H1 (cell line): ENCODE measurements around the gene CEBPG. TPM values are rescaled to one million over a fixed set of nuclear protein-coding genes. Genes with fewer than 3 reads are reported as not detected.

ENCODE experiments used
- CTCF ChIA-PET: fragments of 300-600 bp; sonication (Branson Sonifier 250); formaldehyde crosslinking; loops from one replicate; lab custom pipeline; 2021; ENCODE audit not compliant: partially characterized antibody; lab: Charles Lee
- POLR2A ChIA-PET: fragments of 300-600 bp; sonication (Branson Sonifier 250); formaldehyde crosslinking; loops from one replicate; lab custom pipeline; 2021; ENCODE audit warnings: inconsistent platforms; ENCODE audit not compliant: partially characterized antibody; lab: Charles Lee
- DNase-seq, 2 experiments: peaks; one replicate each; pipeline versions ENCODE4 v3.0.0 to v3.0.0-alpha.2; 2010 to 2022; ENCODE audit warnings: low spot score in 2 of 2, low read depth in 1 of 2, mixed read lengths in 1 of 2
- FAIRE-seq: peaks from 2 replicates; lab custom pipeline; 2011; peaks lifted over from hg19 to GRCh38; lab: Jason Lieb, UNC
- H2AFZ ChIP-seq: 2 replicates; pipeline ENCODE4 v1.8.1; 2012; ENCODE audit warnings: low read length, inconsistent platforms
- H2AK5ac ChIP-seq: 2 replicates; pipeline ENCODE4 v1.6.1; 2013; ENCODE audit warnings: low read depth, low read length
- H2BK120ac ChIP-seq: replicated peaks from 2 replicates; pipeline ENCODE3; 2013; ENCODE audit warnings: low read depth, low read length, inconsistent platforms
- H2BK12ac ChIP-seq: 2 replicates; pipeline ENCODE4 v1.6.1; 2013; ENCODE audit warnings: low read depth, low read length
- H2BK15ac ChIP-seq: 2 replicates; pipeline ENCODE4 v1.6.1; 2013; ENCODE audit warnings: low read length
- H2BK20ac ChIP-seq: 2 replicates; pipeline ENCODE4 v1.6.1; 2013; ENCODE audit warnings: low read length
- H2BK5ac ChIP-seq: 2 replicates; pipeline ENCODE4 v1.6.1; 2013; ENCODE audit warnings: low read depth, low read length
- H3K14ac ChIP-seq: 2 replicates; pipeline ENCODE4 v1.6.1; 2013; ENCODE audit warnings: inconsistent platforms; ENCODE audit not compliant: insufficient read length
- H3K18ac ChIP-seq: 2 replicates; pipeline ENCODE4 v1.6.1; 2013; ENCODE audit warnings: low read length; ENCODE audit errors: extremely low read depth
- H3K23ac ChIP-seq: 2 replicates; pipeline ENCODE4 v1.6.1; 2013; ENCODE audit warnings: inconsistent platforms; ENCODE audit not compliant: insufficient read length
- H3K23me2 ChIP-seq: 2 replicates; pipeline ENCODE4 v1.6.1; 2013; ENCODE audit warnings: low read depth, low read length
- H3K27ac ChIP-seq: 2 replicates; pipeline ENCODE4 v1.6.1; 2011; ENCODE audit warnings: low read depth, low read length, inconsistent platforms
- H3K27me3 ChIP-seq, 4 experiments: replicated peaks in 1 of 4; 1 replicate in 1 of 4; 2 replicates in 3 of 4; pipeline versions ENCODE4 v1.6.1 to v1.8.1; 2011 to 2013; ENCODE audit warnings: low read length in 3 of 4, mild to moderate bottlenecking in 3 of 4, inconsistent platforms in 2 of 4, mixed read lengths in 2 of 4, moderate library complexity in 1 of 4; ENCODE audit not compliant: control insufficient read depth in 3 of 4, insufficient read depth in 3 of 4; ENCODE audit errors: extremely low read depth in 1 of 4
- H3K36me3 ChIP-seq, 4 experiments: 2 replicates each; pipeline versions ENCODE4 v1.6.1 to v1.8.1; 2011 to 2013; ENCODE audit warnings: mild to moderate bottlenecking in 4 of 4, low read length in 3 of 4, moderate library complexity in 2 of 4, control low read depth in 1 of 4, inconsistent platforms in 1 of 4; ENCODE audit not compliant: insufficient read depth in 4 of 4, control insufficient read depth in 2 of 4
- H3K4ac ChIP-seq: replicated peaks from 2 replicates; pipeline ENCODE3; 2013; ENCODE audit warnings: low read length, low read depth, mixed read lengths, inconsistent platforms; ENCODE audit not compliant: insufficient read length
- H3K4me1 ChIP-seq, 4 experiments: replicated peaks in 1 of 4; 1 replicate in 1 of 4; 2 replicates in 3 of 4; pipeline versions ENCODE4 v1.6.1 to v1.8.1; 2011 to 2013; ENCODE audit warnings: low read length in 3 of 4, inconsistent platforms in 2 of 4, mixed read lengths in 1 of 4; ENCODE audit not compliant: insufficient read depth in 4 of 4, control insufficient read depth in 3 of 4
- H3K4me2 ChIP-seq, 2 experiments: 2 replicates each; pipeline versions ENCODE4 v1.6.1 to v1.8.1; 2011 to 2013; ENCODE audit warnings: low read depth in 2 of 2, low read length in 2 of 2, control low read depth in 1 of 2, inconsistent platforms in 1 of 2, mild to moderate bottlenecking in 1 of 2; ENCODE audit not compliant: insufficient read depth in 1 of 2
- H3K4me3 ChIP-seq, 4 experiments: fragments of 200-600, 300-600 bp in 1 of 4; sonication (generic), shearing (Covaris generic), sonication (Bioruptor Twin) in 1 of 4; 2 replicates each; pipeline versions ENCODE4 v1.5.1 to v1.8.1; 2011 to 2016; ENCODE audit warnings: low read length in 4 of 4, low read depth in 3 of 4, control low read depth in 2 of 4, inconsistent platforms in 2 of 4, mild to moderate bottlenecking in 2 of 4, mixed read lengths in 1 of 4, moderate library complexity in 1 of 4; ENCODE audit not compliant: insufficient read depth in 2 of 4; ENCODE audit errors: extremely low read depth in 1 of 4
- H3K56ac ChIP-seq: replicated peaks from 2 replicates; pipeline ENCODE3; 2013; ENCODE audit warnings: low read depth, mild to moderate bottlenecking, mixed read lengths, low read length, inconsistent platforms; ENCODE audit not compliant: insufficient read length
- H3K79me1 ChIP-seq: 2 replicates; pipeline ENCODE4 v1.6.1; 2013; ENCODE audit warnings: low read depth, low read length, control low read depth
- H3K79me2 ChIP-seq, 2 experiments: 2 replicates each; pipeline versions ENCODE4 v1.6.1 to v1.8.1; 2012 to 2013; ENCODE audit warnings: low read length in 2 of 2, mild to moderate bottlenecking in 2 of 2, inconsistent platforms in 1 of 2; ENCODE audit not compliant: insufficient read depth in 2 of 2, control insufficient read depth in 1 of 2
- H3K9ac ChIP-seq, 4 experiments: replicated peaks in 1 of 4; 1 replicate in 1 of 4; 2 replicates in 3 of 4; pipeline versions ENCODE4 v1.6.1 to v1.8.1; 2011 to 2013; ENCODE audit warnings: low read depth in 3 of 4, low read length in 3 of 4, control low read depth in 2 of 4, mild to moderate bottlenecking in 2 of 4, moderate library complexity in 2 of 4, inconsistent platforms in 1 of 4; ENCODE audit errors: extremely low read depth in 1 of 4
- H3K9me3 ChIP-seq, 2 experiments: 2 replicates each; pipeline versions ENCODE4 v1.6.1 to v1.8.1; 2012 to 2013; ENCODE audit warnings: mild to moderate bottlenecking in 2 of 2, moderate library complexity in 2 of 2, control low read depth in 1 of 2, inconsistent platforms in 1 of 2, low read depth in 1 of 2, low read length in 1 of 2, mixed read lengths in 1 of 2; ENCODE audit not compliant: insufficient read depth in 2 of 2
- H4K20me1 ChIP-seq, 2 experiments: replicated peaks in 1 of 2; 2 replicates each; pipeline versions ENCODE3 to v1.8.1; 2011 to 2013; ENCODE audit warnings: inconsistent platforms in 2 of 2, low read length in 2 of 2, mild to moderate bottlenecking in 1 of 2; ENCODE audit not compliant: insufficient read depth in 2 of 2, control insufficient read depth in 1 of 2
- H4K5ac ChIP-seq: 2 replicates; pipeline ENCODE4 v1.6.1; 2013; ENCODE audit warnings: low read length, low read depth, mixed read lengths, inconsistent platforms; ENCODE audit not compliant: insufficient read length
- H4K8ac ChIP-seq: 2 replicates; pipeline ENCODE4 v1.8.0; 2013; ENCODE audit warnings: mild to moderate bottlenecking, moderate library complexity, low read length, inconsistent platforms; ENCODE audit not compliant: insufficient read depth; ENCODE audit errors: extremely low read depth
- H4K91ac ChIP-seq: replicated peaks from 2 replicates; pipeline ENCODE3; 2013; ENCODE audit warnings: low read length, mixed read lengths, inconsistent platforms; ENCODE audit not compliant: insufficient read length
- EP300 ChIP-seq, 2 experiments: IDR thresholded peaks; 1 replicate in 1 of 2; 2 replicates in 1 of 2; pipeline ENCODE4 v1.6.1; 2011 to 2012; ENCODE audit warnings: low read depth in 2 of 2, low read length in 2 of 2, mild to moderate bottlenecking in 2 of 2, borderline replicate concordance in 1 of 2, inconsistent platforms in 1 of 2, moderate library complexity in 1 of 2
- KDM5A ChIP-seq: fragments of 200-600 bp; IDR thresholded peaks from 2 replicates; pipeline ENCODE4 v1.7.1; 2012; ENCODE audit warnings: mild to moderate bottlenecking, low read length, inconsistent platforms, mixed read lengths
- RBBP5 ChIP-seq: IDR thresholded peaks from 2 replicates; pipeline ENCODE4 v1.7.1; 2012; ENCODE audit warnings: low read depth, mild to moderate bottlenecking, inconsistent platforms, low read length, moderate library complexity, borderline replicate concordance
- SUZ12 ChIP-seq: fragments of 200-600 bp; sonication (generic); IDR thresholded peaks from 2 replicates; pipeline ENCODE4 v1.6.1; 2012; ENCODE audit warnings: mild to moderate bottlenecking, inconsistent platforms, low read length, moderate library complexity, mixed read lengths
- WGBS, 2 experiments: shearing (Covaris generic) in 1 of 2; methylation state at CpG; one replicate each; pipeline versions ENCODE4 v1.1.6 to v1.1.7; 2013 to 2015; ENCODE audit warnings: low lambda C conversion rate in 2 of 2, mixed read lengths in 2 of 2, inconsistent platforms in 1 of 2, low coverage in 1 of 2, missing lambda C conversion rate in 1 of 2; ENCODE audit not compliant: insufficient replicate concordance in 2 of 2, insufficient coverage in 1 of 2, insufficient read length in 1 of 2; ENCODE audit errors: extremely low coverage in 1 of 2, missing lambda C conversion rate in 1 of 2; 5-methylcytosine and 5-hydroxymethylcytosine counted together
- polyA plus RNA-seq, 7 experiments: library from polyadenylated mRNA; depleted of rRNA in 3 of 7; stranded (reverse) in 5 of 7; unstranded in 2 of 7; fragments of >200 nt in 5 of 7; fragments of 200-250 nt in 2 of 7; gene quantifications; 1 replicate in 5 of 7; 2 replicates in 1 of 7; 4 replicates in 1 of 7; pipeline versions ENCODE4 v1.2.1 to v1.2.3, GENCODE V29; 2011 to 2013; ENCODE audit warnings: missing spikeins in 2 of 7, mixed read lengths in 2 of 7
- total RNA-seq: library from RNA; stranded (reverse); fragmentation: NEBNext Ultra II Directional; extraction: Animal tissue kit (Norgen Biotek cat#: 25700); gene quantifications from 2 replicates; pipeline ENCODE4 v1.2.1, GENCODE V29; 2021

Gene CEBPG
- total and polyA plus RNA-seq, 2 of the 8 experiments (the other 6 are each of a cell fraction or from before 2014, with no cell fraction given) = 12.3 to 35.4 TPM

DNA sequence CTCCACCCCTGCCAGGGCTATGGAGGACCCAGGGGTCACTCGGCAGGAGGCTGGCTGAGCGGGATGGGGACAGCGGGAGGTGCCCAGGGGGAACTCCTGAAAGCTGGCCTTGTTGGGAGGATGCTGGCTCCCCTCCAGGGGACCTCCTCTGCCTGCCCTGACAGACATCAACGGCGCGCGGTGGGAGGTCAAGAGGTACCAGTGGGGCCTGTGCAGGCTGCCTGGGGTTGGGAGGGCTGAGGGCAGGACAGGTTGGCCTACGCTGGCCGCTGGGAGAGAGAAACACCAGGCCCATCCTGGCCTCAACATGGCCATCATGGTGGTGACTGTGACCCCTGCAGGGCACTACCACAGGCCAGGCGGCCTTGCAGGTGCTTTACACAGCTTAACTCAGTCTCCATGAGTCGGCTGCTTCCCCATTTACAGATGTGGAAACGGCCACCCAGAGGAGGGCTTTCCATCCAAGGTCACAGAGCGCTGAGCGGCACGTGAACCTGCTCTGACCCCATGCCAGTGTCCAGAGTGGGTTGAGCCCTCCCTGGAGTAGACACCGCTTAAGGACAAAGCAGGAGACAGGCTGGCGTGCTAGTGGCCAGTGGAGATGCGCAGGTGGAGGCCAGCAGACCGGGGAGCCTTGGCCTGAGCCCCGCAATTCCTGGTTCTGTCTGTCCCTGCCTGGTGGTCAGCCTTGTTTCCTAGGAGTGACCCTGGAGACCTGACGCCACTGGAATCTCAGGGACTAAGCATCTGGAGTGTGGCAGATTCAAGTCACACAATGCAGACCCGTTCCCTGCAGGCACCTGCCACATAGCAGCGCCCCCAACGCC, 27.6 kb downstream of the CEBPG start:
- FAIRE-seq (no peak), DNase-seq (no peak)
- Histone ChIP-seq H4K91ac (no peak overlapping the region), H3K56ac (no peak overlapping the region), H3K23ac (no peak overlapping the region), H3K4me1 (peaks cover 0 to 11% (median 7%) of the 10 kb centered on the region in 4 experiments; a peak in 4 of 7 replicates), H3K23me2 (no peaks in the 10 kb centered on the region), H2BK5ac (no peak overlapping the region), H2BK12ac (no peak overlapping the region), H2BK20ac (no peak overlapping the region), H3K4ac (no peak overlapping the region), H3K9ac (no peak overlapping the region), H2AK5ac (no peak overlapping the region), H4K5ac (no peak overlapping the region), H3K27me3 (no peaks in the 10 kb centered on the region), H2BK15ac (no peak overlapping the region), H3K18ac (no peak overlapping the region), H4K20me1 (peaks cover 3 to 5% of the 10 kb centered on the region in 2 experiments), H2AFZ (no peak overlapping the region), H3K79me1 (no peaks in the 10 kb centered on the region), H3K4me3 (no peak overlapping the region), H2BK120ac (no peak overlapping the region), H4K8ac (no peak overlapping the region; the same call in 1 of the 2 replicates), H3K9me3 (no peaks in the 10 kb centered on the region), H3K79me2 (no peaks in the 10 kb centered on the region), H3K4me2 (no peak overlapping the region), H3K36me3 (no peaks in the 10 kb centered on the region), H3K14ac (no peak overlapping the region), H3K27ac (no peak overlapping the region)
- TF ChIP-seq EP300 (IDR thresholded peaks at IDR 0.05; ENCODE audit: borderline replicate concordance in 1 of 2, low read depth in 2 of 2, low read length in 2 of 2) (no peak), SUZ12 (no peak), RBBP5 (no peak), KDM5A (no peak)
- 93% methylated on average over 24 of the region's 24 CpGs; no CpG with 5 or more reads in 1 of the 2 experiments for WGBS, 2 experiments
- POLR2A ChIA-PET = interaction anchor here (0.7 to 1.6 kb wide), 4 partner anchors 19 to 173 kb away, joined by 3 to 4 read pairs (median 4); no protein-coding TSS in a partner anchor
- CTCF ChIA-PET = interaction anchor here (1.3 to 24.5 kb wide), 5 partner anchors 7 to 160 kb away, joined by 4 to 426 read pairs (median 19); no protein-coding TSS in a partner anchor
